HEK293T (cell line): ENCODE data around the gene PNKD.

ENCODE experiments used
- ARNT ChIP-seq: fragments of 450-650 bp; IDR thresholded peaks from 2 replicates; pipeline ENCODE4 v1.6.1; 2017; ENCODE audit warnings: mild to moderate bottlenecking
- BHLHE40 ChIP-seq: fragments of 450-650 bp; IDR thresholded peaks from 2 replicates; pipeline ENCODE4 v1.6.1; 2016; ENCODE audit warnings: mild to moderate bottlenecking, moderate library complexity, borderline replicate concordance
- CTBP1 ChIP-seq: fragments of 450-650 bp; IDR thresholded peaks from 2 replicates; pipeline ENCODE4 v1.6.1; 2016; ENCODE audit warnings: borderline replicate concordance
- ELF4 ChIP-seq: fragments of 450-650 bp; IDR thresholded peaks from 2 replicates; pipeline ENCODE4 v1.6.1; 2017; ENCODE audit warnings: antibody characterized with exemption
- FOXA1 ChIP-seq: fragments of 450-650 bp; IDR thresholded peaks from 2 replicates; pipeline ENCODE4 v1.6.1; 2016; ENCODE audit warnings: mild to moderate bottlenecking
- FOXK2 ChIP-seq: fragments of 450-650 bp; IDR thresholded peaks from 2 replicates; pipeline ENCODE4 v1.6.1; 2016; ENCODE audit warnings: mild to moderate bottlenecking
- FOXM1 ChIP-seq: fragments of 450-650 bp; IDR thresholded peaks from 2 replicates; pipeline ENCODE4 v1.6.1; 2017; ENCODE audit warnings: mild to moderate bottlenecking, borderline replicate concordance
- LEF1 ChIP-seq: fragments of 450-650 bp; IDR thresholded peaks from 2 replicates; pipeline ENCODE4 v1.6.1; 2017; ENCODE audit warnings: mild to moderate bottlenecking, borderline replicate concordance
- NFRKB ChIP-seq: fragments of 450-650 bp; IDR thresholded peaks from 2 replicates; pipeline ENCODE4 v1.6.1; 2016; ENCODE audit warnings: mild to moderate bottlenecking, moderate library complexity
- SP1 ChIP-seq: fragments of 450-650 bp; IDR thresholded peaks from 2 replicates; pipeline ENCODE4 v1.6.1; 2017
- SUZ12 ChIP-seq: fragments of 450-650 bp; IDR thresholded peaks from 2 replicates; pipeline ENCODE4 v1.6.1; 2016; ENCODE audit warnings: mild to moderate bottlenecking
- TARDBP ChIP-seq: fragments of 450-650 bp; IDR thresholded peaks from 2 replicates; pipeline ENCODE4 v1.6.1; 2016
- ZNF384 ChIP-seq: fragments of 450-650 bp; IDR thresholded peaks from 2 replicates; pipeline ENCODE4 v1.6.1; 2016

GRCh38 chr2:218267259-218267658 is 3.1 kb upstream of the PNKD start:
- TF ChIP-seq SP1 = no peak
- TF ChIP-seq TARDBP = no peak
- TF ChIP-seq BHLHE40 = no peak
- no peak for TF ChIP-seq SUZ12
- no peak for TF ChIP-seq ELF4
- TF ChIP-seq ARNT = no peak
- no peak for TF ChIP-seq FOXA1
- TF ChIP-seq NFRKB = no peak
- no peak for TF ChIP-seq LEF1
- no peak for TF ChIP-seq FOXK2
- TF ChIP-seq ZNF384 = no peak
- no peak for TF ChIP-seq CTBP1
- TF ChIP-seq FOXM1 = no peak
